OCI-LY7 (cell line): ENCODE measurements around the gene SDC4. TPM values are rescaled to one million over a fixed set of nuclear protein-coding genes. Genes with fewer than 3 reads are reported as not detected.

Source experiments
- BruUV-seq: library from RNA; stranded (reverse); fragments of 400-500 nt; replicated peaks from 2 replicates; lab custom pipeline; 2021; lab: Mats Ljungman, UMichigan
- CTCF ChIA-PET: fragments of 300-600 bp; sonication (Branson Sonifier 250); formaldehyde crosslinking; loops from one replicate; lab custom pipeline; 2022; ENCODE audit warnings: antibody characterized with exemption; ENCODE audit not compliant: unreplicated experiment; lab: Charles Lee
- POLR2A ChIA-PET: fragments of 300-600 bp; sonication (Branson Sonifier 250); formaldehyde crosslinking; loops from one replicate; lab custom pipeline; 2022; ENCODE audit warnings: antibody characterized with exemption; lab: Charles Lee
- DNase-seq: peaks from one replicate; pipeline ENCODE4 v3.0.0-alpha.2; 2015; ENCODE audit warnings: low spot score
- H2AFZ ChIP-seq: fragments of 200-600 bp; sonication (generic), shearing (Covaris generic); 2 replicates; pipeline ENCODE4 v1.6.1; 2014; ENCODE audit warnings: mild to moderate bottlenecking, antibody characterized with exemption, low read length, moderate library complexity
- H3K27ac ChIP-seq: fragments of 200-600 bp; sonication (generic); 2 replicates; pipeline ENCODE4 v1.5.1; 2014; ENCODE audit warnings: mixed run types, low read depth, mild to moderate bottlenecking, moderate library complexity, low read length, inconsistent platforms; ENCODE audit not compliant: poor library complexity, severe bottlenecking
- H3K36me3 ChIP-seq: fragments of 200-600 bp; sonication (generic); 2 replicates; pipeline ENCODE4 v1.6.1; 2014; ENCODE audit warnings: mild to moderate bottlenecking, antibody characterized with exemption, low read length, moderate library complexity, mixed read lengths; ENCODE audit not compliant: insufficient read depth
- H3K4me1 ChIP-seq: fragments of 200-600 bp; sonication (generic); 2 replicates; pipeline ENCODE4 v1.5.1; 2014; ENCODE audit warnings: mild to moderate bottlenecking, low read length; ENCODE audit not compliant: insufficient read depth, poor library complexity, severe bottlenecking
- H3K4me2 ChIP-seq: fragments of 200-600 bp; sonication (generic); 2 replicates; pipeline ENCODE4 v1.6.1; 2014; ENCODE audit warnings: mild to moderate bottlenecking, low read length
- H3K4me3 ChIP-seq: fragments of 200-600 bp; sonication (generic); 2 replicates; pipeline ENCODE4 v1.5.1; 2014; ENCODE audit warnings: mild to moderate bottlenecking, low read depth, low read length; ENCODE audit not compliant: poor library complexity, severe bottlenecking
- H3K79me2 ChIP-seq: fragments of 200-600 bp; sonication (generic); 2 replicates; pipeline ENCODE4 v1.6.1; 2016; ENCODE audit warnings: low read depth, mild to moderate bottlenecking, low read length, moderate library complexity, mixed read lengths; ENCODE audit not compliant: insufficient read depth
- H3K9me2 ChIP-seq: fragments of 200-600 bp; sonication (generic); 2 replicates; pipeline ENCODE4 v1.6.1; 2016; ENCODE audit warnings: mild to moderate bottlenecking, low read length, mixed read lengths; ENCODE audit not compliant: insufficient read depth
- H3K9me3 ChIP-seq: fragments of 200-600 bp; sonication (generic); 2 replicates; pipeline ENCODE4 v1.6.1; 2014; ENCODE audit warnings: mild to moderate bottlenecking, mixed run types, low read length, mixed read lengths
- H4K20me1 ChIP-seq: fragments of 200-600 bp; sonication (generic); 2 replicates; pipeline ENCODE4 v1.6.1; 2014; ENCODE audit warnings: mild to moderate bottlenecking, antibody characterized with exemption, low read length, moderate library complexity, mixed read lengths; ENCODE audit not compliant: insufficient read depth
- CTCF ChIP-seq: fragments of 200-600 bp; sonication (generic); conservative IDR thresholded peaks from 2 replicates; pipeline ENCODE4 v1.5.1; 2014; ENCODE audit warnings: mild to moderate bottlenecking, antibody characterized with exemption, low read length, moderate library complexity, mixed read lengths
- EZH2phosphoT487 ChIP-seq: fragments of 200-600 bp; sonication (generic); IDR thresholded peaks from 2 replicates; pipeline ENCODE4 v1.6.1; 2018; ENCODE audit warnings: low read depth, borderline replicate concordance, mild to moderate bottlenecking, mixed run types, antibody characterized with exemption, low read length, moderate library complexity, mixed read lengths
- intact Hi-C: fragments of 100-400 bp; cut with micrococcal nuclease; formaldehyde crosslinking; loops from one replicate; pipeline ENCODE4 v1.10.0; 2022; ENCODE audit not compliant: unreplicated experiment
- total RNA-seq, 2 experiments: library from RNA; depleted of rRNA in 1 of 2; stranded (reverse); fragments of >200 nt in 1 of 2; shearing (Covaris generic) in 1 of 2; gene quantifications; 2 replicates each; pipeline ENCODE4 v1.2.3, GENCODE V29; 2014 to 2022

The SDC4 gene
- total RNA-seq, 2 experiments from 2014 or later = not detected

GRCh38 chr20:45361793-45362192 is 13.6 kb upstream of the SDC4 start:
- Histone ChIP-seq H3K9me3 (no peaks in the 10 kb centered on the region), H3K4me2 (no peak overlapping the region), H2AFZ (no peak overlapping the region), H3K79me2 (peaks cover 8% of the 10 kb centered on the region; the same call in 1 of the 2 replicates), H3K4me1 (peaks cover 31% of the 10 kb centered on the region), H3K36me3 (peaks cover 21% of the 10 kb centered on the region), H3K27ac (no peak overlapping the region), H4K20me1 (0 out of 2 replicates have a peak, but pooled peaks cover 3% of the 10 kb centered on the region), H3K4me3 (no peak overlapping the region), H3K9me2 (no peaks in the 10 kb centered on the region)
- no peak for DNase-seq
- ChIA-PET CTCF (interaction anchor here (1.2 kb wide), 1 partner anchor 11 kb away, joined by 3 read pairs; no protein-coding TSS in a partner anchor), POLR2A (no interaction called here)
- BruUV-seq = no TSS peak
- intact Hi-C loops = loop anchor here (1.0 to 5.0 kb wide), 3 partner anchors 76 to 411 kb away; no protein-coding TSS in a partner anchor
- no peak for TF ChIP-seq CTCF
- TF ChIP-seq EZH2phosphoT487 = no peak

GRCh38 chr20:45359406-45360148 is 11.4 kb upstream of the SDC4 start:
- no peak overlapping the region for H2AFZ ChIP-seq
- CTCF ChIA-PET = interaction anchor here (0.6 kb wide), 1 partner anchor 791 kb away, joined by 3 read pairs; no protein-coding TSS in a partner anchor
- H3K27ac ChIP-seq = no peak overlapping the region
- peaks cover 9% of the 10 kb centered on the region for H3K4me1 ChIP-seq
- POLR2A ChIA-PET = no interaction called here
- 0 out of 2 replicates have a peak, but pooled peaks cover 3% of the 10 kb centered on the region for H4K20me1 ChIP-seq
- intact Hi-C loops = loop anchor here (5.0 kb wide), 1 partner anchor 413 kb away; no protein-coding TSS in a partner anchor
- no peak for TF ChIP-seq EZH2phosphoT487
- no peak for TF ChIP-seq CTCF
- H3K79me2 ChIP-seq = peaks cover 8% of the 10 kb centered on the region; the same call in 1 of the 2 replicates
- no peak for DNase-seq
- H3K9me2 ChIP-seq = no peaks in the 10 kb centered on the region
- H3K36me3 ChIP-seq = no peaks in the 10 kb centered on the region
- no TSS peak for BruUV-seq
- no peaks in the 10 kb centered on the region for H3K9me3 ChIP-seq
- H3K4me2 ChIP-seq = no peak overlapping the region
- H3K4me3 ChIP-seq = no peak overlapping the region

DNA sequence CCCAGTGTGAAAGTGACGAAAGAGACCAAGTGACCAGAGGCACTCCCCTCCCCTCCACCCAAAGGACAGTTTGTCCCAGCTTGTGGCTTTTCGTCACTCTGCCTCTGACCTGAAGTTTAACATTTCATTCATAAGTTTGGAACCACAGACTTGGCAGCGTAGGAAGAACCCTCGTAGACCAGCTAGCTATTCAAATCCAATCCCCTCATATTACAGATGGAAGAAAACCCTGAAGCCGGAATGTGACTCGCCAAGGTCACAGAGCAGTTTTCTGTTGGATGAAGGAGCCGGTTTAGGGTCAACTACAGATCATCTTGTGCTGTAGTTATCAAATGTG is 10.8 kb upstream of the SDC4 start:
- Histone ChIP-seq H2AFZ (no peak overlapping the region), H3K36me3 (no peaks in the 10 kb centered on the region), H3K9me3 (no peaks in the 10 kb centered on the region), H3K4me3 (no peak overlapping the region), H3K9me2 (no peaks in the 10 kb centered on the region), H3K27ac (no peak overlapping the region), H3K4me1 (peaks cover 5% of the 10 kb centered on the region), H3K79me2 (peaks cover 6% of the 10 kb centered on the region; the same call in 1 of the 2 replicates), H3K4me2 (no peak overlapping the region), H4K20me1 (0 out of 2 replicates have a peak, but pooled peaks cover 3% of the 10 kb centered on the region)
- intact Hi-C loops = no loop called here
- TF ChIP-seq CTCF (no peak), EZH2phosphoT487 (no peak)
- ChIA-PET CTCF (interaction anchor here (0.6 kb wide), 1 partner anchor 791 kb away, joined by 3 read pairs; no protein-coding TSS in a partner anchor), POLR2A (no interaction called here)
- BruUV-seq = no TSS peak
- no peak for DNase-seq
